DOHH2 (cell line): ENCODE measurements around the gene PIGBOS1.
"Not testable (repeated sequence)": the region's sequence is repeated elsewhere in the genome, so short reads cannot be mapped to it uniquely, and the experiment has no call there.

Experiments used
- H3F3A ChIP-seq: fragments of 200-600 bp; sonication (generic), shearing (Covaris generic); 2 replicates; pipeline ENCODE4 v1.6.0; 2016; ENCODE audit warnings: antibody characterized with exemption, mild to moderate bottlenecking; ENCODE audit not compliant: control insufficient read depth, insufficient read depth
- H3K27ac ChIP-seq: fragments of 200-600 bp; sonication (generic); 2 replicates; pipeline ENCODE4 v1.5.1; 2014; ENCODE audit warnings: low read depth, mild to moderate bottlenecking, low read length, moderate library complexity
- H3K27me3 ChIP-seq: fragments of 200-600 bp; sonication (generic); 2 replicates; pipeline ENCODE4 v1.6.1; 2014; ENCODE audit warnings: mild to moderate bottlenecking, low read length, mixed read lengths; ENCODE audit not compliant: control insufficient read depth
- H3K36me3 ChIP-seq: fragments of 200-600 bp; sonication (generic); 2 replicates; pipeline ENCODE4 v1.6.1; 2014; ENCODE audit warnings: mild to moderate bottlenecking, low read length, moderate library complexity, mixed read lengths; ENCODE audit not compliant: control insufficient read depth
- H3K4me1 ChIP-seq: fragments of 200-600 bp; sonication (generic); 2 replicates; pipeline ENCODE4 v1.6.1; 2014; ENCODE audit warnings: mild to moderate bottlenecking, low read length, mixed read lengths; ENCODE audit not compliant: control insufficient read depth
- H3K4me2 ChIP-seq: fragments of 200-600 bp; sonication (generic); 2 replicates; pipeline ENCODE4 v1.6.0; 2014; ENCODE audit warnings: mild to moderate bottlenecking, low read length, moderate library complexity
- H3K4me3 ChIP-seq: fragments of 200-600 bp; sonication (generic); 2 replicates; pipeline ENCODE4 v1.5.1; 2014; ENCODE audit warnings: mild to moderate bottlenecking, low read length, mixed read lengths
- H3K79me2 ChIP-seq: fragments of 200-600 bp; sonication (generic); 2 replicates; pipeline ENCODE4 v1.6.1; 2014; ENCODE audit warnings: mild to moderate bottlenecking, low read length, mixed read lengths; ENCODE audit not compliant: control insufficient read depth
- H3K9me2 ChIP-seq: fragments of 200-600 bp; sonication (generic); replicated peaks from 2 replicates; pipeline ENCODE4 v1.6.1; 2014; ENCODE audit warnings: mild to moderate bottlenecking, low read length, mixed read lengths; ENCODE audit not compliant: control insufficient read depth
- H3K9me3 ChIP-seq: fragments of 200-600 bp; sonication (generic); 2 replicates; pipeline ENCODE4 v1.6.1; 2014; ENCODE audit warnings: antibody characterized with exemption, low read length, mixed read lengths; ENCODE audit not compliant: control insufficient read depth, insufficient read depth
- H4K20me1 ChIP-seq: fragments of 200-600 bp; sonication (generic); 2 replicates; pipeline ENCODE4 v1.6.0; 2014; ENCODE audit warnings: low read depth, mild to moderate bottlenecking, antibody characterized with exemption, low read length, moderate library complexity; ENCODE audit not compliant: control insufficient read depth, insufficient read depth
- CTCF ChIP-seq: fragments of 200-600 bp; sonication (generic); IDR thresholded peaks from one replicate; pipeline ENCODE4 v1.5.1; 2014; ENCODE audit warnings: antibody characterized with exemption, mild to moderate bottlenecking, low read depth, low read length; ENCODE audit not compliant: poor library complexity, severe bottlenecking
- EZH2phosphoT487 ChIP-seq: fragments of 200-600 bp; sonication (generic); IDR thresholded peaks from 2 replicates; pipeline ENCODE4 v1.6.1; 2017; ENCODE audit warnings: borderline replicate concordance, mild to moderate bottlenecking, antibody characterized with exemption, low read length, moderate library complexity, mixed read lengths

The PIGBOS1 gene

GRCh38 chr15:55281517-55282228 lies 37.2 kb downstream of the PIGBOS1 start:
- Histone ChIP-seq H3K9me3 (no peaks in the 10 kb centered on the region), H3K9me2 (no peaks in the 10 kb centered on the region), H3K27ac (no peak overlapping the region), H4K20me1 (no peaks in the 10 kb centered on the region), H3K36me3 (no peaks in the 10 kb centered on the region), H3K4me1 (peaks cover 22% of the 10 kb centered on the region), H3K4me2 (no peak overlapping the region), H3F3A (no peaks in the 10 kb centered on the region), H3K27me3 (no peaks in the 10 kb centered on the region), H3K4me3 (no peak overlapping the region), H3K79me2 (no peaks in the 10 kb centered on the region)
- no peak for TF ChIP-seq CTCF
- no peak for TF ChIP-seq EZH2phosphoT487

DNA sequence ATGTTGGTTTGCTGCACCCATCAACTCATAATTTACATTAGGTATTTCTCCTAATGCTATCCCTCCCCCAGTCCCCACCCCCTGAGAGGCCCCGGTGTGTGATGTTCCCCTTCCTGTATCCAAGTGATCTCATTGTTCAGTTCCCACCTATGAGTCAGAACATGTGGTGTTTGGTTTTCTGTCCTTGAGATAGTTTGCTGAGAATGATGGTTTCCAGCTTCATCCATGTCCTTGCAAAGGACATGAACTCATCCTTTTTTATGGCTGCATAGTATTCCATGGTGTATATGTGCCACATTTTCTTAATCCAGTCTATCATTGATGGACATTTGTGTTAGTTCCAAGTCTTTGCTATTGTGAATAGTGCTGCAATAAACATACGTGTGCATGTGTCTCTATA lies 38.3 kb downstream of the PIGBOS1 start:
- not testable (repeated sequence) for H3K27ac ChIP-seq, H3K27me3 ChIP-seq, H3K4me3 ChIP-seq, H3K36me3 ChIP-seq, H4K20me1 ChIP-seq, H3K9me3 ChIP-seq, H3K4me2 ChIP-seq, H3K79me2 ChIP-seq, H3K9me2 ChIP-seq, H3F3A ChIP-seq
- peaks cover 22% of the 10 kb centered on the region for H3K4me1 ChIP-seq

DNA sequence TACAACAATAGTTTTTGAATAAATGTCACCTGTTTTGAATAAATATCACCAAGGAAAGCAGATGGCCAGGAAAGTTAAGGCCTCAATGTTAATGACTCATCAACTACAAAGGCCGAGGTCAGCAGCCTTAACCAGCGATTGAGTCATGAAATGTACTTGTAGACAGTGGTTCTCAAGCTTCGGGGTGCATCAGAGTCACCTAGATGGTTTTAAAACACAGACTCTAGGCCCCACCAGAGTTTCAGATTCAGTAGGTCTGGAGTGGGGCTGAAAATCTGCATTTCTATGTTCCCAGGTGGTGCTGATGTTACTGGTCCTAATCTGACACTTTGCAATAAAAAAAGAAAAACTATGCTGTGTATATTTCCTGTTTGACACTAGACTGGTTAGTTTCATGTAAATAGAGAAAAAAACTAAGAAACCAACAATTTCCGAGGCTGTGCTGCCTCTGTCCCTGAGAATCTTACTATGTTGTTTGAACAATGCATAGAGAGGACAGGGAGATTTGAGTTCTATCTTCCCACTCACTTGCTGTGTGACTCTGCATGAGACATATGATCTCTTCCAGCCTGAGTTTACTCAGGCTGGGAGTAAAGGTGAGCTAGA lies 39.1 kb downstream of the PIGBOS1 start:
- Histone ChIP-seq H3K4me3 (no peak overlapping the region), H3K9me2 (no peaks in the 10 kb centered on the region), H3K79me2 (no peaks in the 10 kb centered on the region), H3K4me2 (no peak overlapping the region), H3K36me3 (no peaks in the 10 kb centered on the region), H4K20me1 (no peaks in the 10 kb centered on the region), H3K9me3 (no peaks in the 10 kb centered on the region), H3F3A (no peaks in the 10 kb centered on the region), H3K27ac (no peak overlapping the region), H3K4me1 (peaks cover 19% of the 10 kb centered on the region), H3K27me3 (no peaks in the 10 kb centered on the region)
- no peak for TF ChIP-seq CTCF
- no peak for TF ChIP-seq EZH2phosphoT487

GRCh38 chr15:55279100-55279745 lies 39.7 kb downstream of the PIGBOS1 start:
- H3K4me1 ChIP-seq: peaks cover 19% of the 10 kb centered on the region
- TF ChIP-seq EZH2phosphoT487 (no peak), CTCF (no peak)
- H3K27ac ChIP-seq: no peak overlapping the region

More at GRCh38 chr15:55279100-55279745, 39.7 kb downstream of the PIGBOS1 start:
- no peaks in the 10 kb centered on the region for H3F3A ChIP-seq
- no peak overlapping the region for H3K4me3 ChIP-seq
- no peaks in the 10 kb centered on the region for H3K79me2 ChIP-seq
- H4K20me1 ChIP-seq: no peaks in the 10 kb centered on the region
- no peaks in the 10 kb centered on the region for H3K9me3 ChIP-seq
- no peaks in the 10 kb centered on the region for H3K36me3 ChIP-seq
- H3K27me3 ChIP-seq: no peaks in the 10 kb centered on the region
- no peak overlapping the region for H3K4me2 ChIP-seq
- H3K9me2 ChIP-seq: no peaks in the 10 kb centered on the region
